PC-3 (cell line): ENCODE results near the gene SLC25A41. TPM values are rescaled to one million over a fixed set of nuclear protein-coding genes. Genes with fewer than 3 reads are reported as not detected.

Experiments
- ATAC-seq: fragments of 200-7000 bp; cut with Tn5 transposase; 2 replicates; pipeline ENCODE4 v1.9.1; 2020; ENCODE audit warnings: mild to moderate bottlenecking, moderate library complexity
- BruUV-seq: library from RNA; stranded (reverse); fragments of 400-500 nt; replicated peaks from 2 replicates; lab custom pipeline; 2021; lab: Mats Ljungman, UMichigan
- CTCF ChIA-PET: fragments of 300-600 bp; sonication (Branson Sonifier 250); formaldehyde crosslinking; loops from one replicate; lab custom pipeline; 2022; ENCODE audit warnings: antibody characterized with exemption; lab: Charles Lee
- POLR2A ChIA-PET: fragments of 300-600 bp; sonication (Branson Sonifier 250); formaldehyde crosslinking; loops from one replicate; lab custom pipeline; 2022; ENCODE audit warnings: antibody characterized with exemption; ENCODE audit not compliant: unreplicated experiment; lab: Charles Lee
- DNase-seq: peaks from one replicate; pipeline ENCODE4 v3.0.0-alpha.2; 2015
- H2AFZ ChIP-seq: fragments of 300-600 bp; sonication (generic); 2 replicates; pipeline ENCODE4 v1.6.0; 2016; ENCODE audit warnings: antibody characterized with exemption, low read length
- H3F3A ChIP-seq: fragments of 300-600 bp; sonication (generic); one replicate; pipeline ENCODE4 v1.6.0; 2017; ENCODE audit warnings: antibody characterized with exemption, low read length, control low read depth, mild to moderate bottlenecking; ENCODE audit not compliant: unreplicated experiment
- H3K27ac ChIP-seq: fragments of 300-600 bp; sonication (generic); 2 replicates; pipeline ENCODE4 v1.5.1; 2016; ENCODE audit warnings: mild to moderate bottlenecking, low read length
- H3K27me3 ChIP-seq: fragments of 300-600 bp; sonication (generic); 2 replicates; pipeline ENCODE4 v1.6.1; 2016; ENCODE audit warnings: low read length, mixed read lengths
- H3K36me3 ChIP-seq: fragments of 300-600 bp; sonication (generic); 2 replicates; pipeline ENCODE4 v1.6.1; 2016; ENCODE audit warnings: low read depth, mixed run types, low read length, mixed read lengths
- H3K4me1 ChIP-seq: fragments of 300-600 bp; sonication (generic); 2 replicates; pipeline ENCODE4 v1.5.1; 2016; ENCODE audit warnings: low read length; ENCODE audit not compliant: insufficient read depth
- H3K4me2 ChIP-seq: fragments of 300-600 bp; sonication (generic); 2 replicates; pipeline ENCODE4 v1.6.0; 2016; ENCODE audit warnings: low read length
- H3K4me3 ChIP-seq: fragments of 300-600 bp; sonication (generic); 2 replicates; pipeline ENCODE4 v1.5.1; 2016; ENCODE audit warnings: mild to moderate bottlenecking, low read length, mixed read lengths
- H3K79me2 ChIP-seq: fragments of 300-600 bp; sonication (generic); 2 replicates; pipeline ENCODE4 v1.6.1; 2017; ENCODE audit warnings: low read length, mixed read lengths
- H3K9ac ChIP-seq: fragments of 300-600 bp; sonication (generic); 2 replicates; pipeline ENCODE4 v1.6.0; 2016; ENCODE audit warnings: mild to moderate bottlenecking, low read length
- H3K9me2 ChIP-seq: fragments of 300-600 bp; sonication (generic); replicated peaks from 2 replicates; pipeline ENCODE4 v1.6.1; 2016; ENCODE audit warnings: mixed run types, low read length, mixed read lengths
- H3K9me3 ChIP-seq: fragments of 300-600 bp; sonication (generic); 2 replicates; pipeline ENCODE4 v1.6.1; 2016; ENCODE audit warnings: low read length, mixed read lengths
- H4K20me1 ChIP-seq: fragments of 300-600 bp; sonication (generic); 2 replicates; pipeline ENCODE4 v1.6.1; 2016; ENCODE audit warnings: low read length, mixed read lengths
- CTCF ChIP-seq: fragments of 300-600 bp; sonication (generic); conservative IDR thresholded peaks from 2 replicates; pipeline ENCODE4 v1.5.1; 2017; ENCODE audit warnings: antibody characterized with exemption, low read depth, mild to moderate bottlenecking, low read length
- EZH2 ChIP-seq: fragments of 300-600 bp; sonication (generic); IDR thresholded peaks from one replicate; pipeline ENCODE4 v1.6.1; 2017; ENCODE audit warnings: antibody characterized with exemption, mild to moderate bottlenecking, low read length; ENCODE audit not compliant: unreplicated experiment
- EZH2phosphoT487 ChIP-seq: fragments of 300-600 bp; sonication (generic); IDR thresholded peaks from 2 replicates; pipeline ENCODE4 v1.6.1; 2018; ENCODE audit warnings: mild to moderate bottlenecking, antibody characterized with exemption, low read length, borderline replicate concordance
- intact Hi-C: fragments of 100-400 bp; cut with micrococcal nuclease; formaldehyde crosslinking; loops from 2 replicates; pipeline ENCODE4 v1.9.0; 2023
- total RNA-seq: library from RNA; depleted of rRNA; stranded (reverse); fragments of >200 nt; gene quantifications from 2 replicates; pipeline ENCODE4 v1.2.3, GENCODE V29; 2014

The SLC25A41 gene
- total RNA-seq, 1 experiment from 2014 or later = 0.26 TPM

- Histone ChIP-seq H2AFZ (no peak overlapping the region), H3K4me1 (no peaks in the 10 kb centered on the region), H3K9ac (no peak overlapping the region), H3K9me3 (no peaks in the 10 kb centered on the region), H3K4me2 (no peak overlapping the region), H3K27me3 (no peaks in the 10 kb centered on the region), H3K79me2 (no peaks in the 10 kb centered on the region), H3K36me3 (peaks cover 26% of the 10 kb centered on the region), H4K20me1 (no peaks in the 10 kb centered on the region), H3K4me3 (no peak overlapping the region), H3K27ac (no peak overlapping the region), H3F3A (no peaks in the 10 kb centered on the region), H3K9me2 (no peaks in the 10 kb centered on the region)
- no TSS peak for BruUV-seq
- DNase-seq (no peak), ATAC-seq (no peak)
- TF ChIP-seq CTCF (no peak), EZH2phosphoT487 (no peak), EZH2 (no peak)
- POLR2A ChIA-PET = no interaction called here
- intact Hi-C loops = no loop called here
- CTCF ChIA-PET = no interaction called here
These were observed 18.1 kb upstream of the SLC25A41 start for GRCh38 chr19:6451583-6452222.

- no peak overlapping the region for H3K9ac ChIP-seq
- H3K79me2 ChIP-seq = no peaks in the 10 kb centered on the region
- H3K4me2 ChIP-seq = no peak overlapping the region
- DNase-seq (no peak), ATAC-seq (no peak)
- no peak overlapping the region for H2AFZ ChIP-seq
- H3K36me3 ChIP-seq = peaks cover 16% of the 10 kb centered on the region
- no TSS peak for BruUV-seq
- ChIA-PET CTCF (no interaction called here), POLR2A (no interaction called here)
- no peaks in the 10 kb centered on the region for H3K9me2 ChIP-seq
- no peak overlapping the region for H3K4me3 ChIP-seq
- no peaks in the 10 kb centered on the region for H3K27me3 ChIP-seq
- intact Hi-C loops = no loop called here
- TF ChIP-seq EZH2 = no peak
- TF ChIP-seq CTCF = no peak
- H3F3A ChIP-seq = no peaks in the 10 kb centered on the region
- no peak overlapping the region for H3K27ac ChIP-seq
- no peaks in the 10 kb centered on the region for H3K9me3 ChIP-seq
- no peaks in the 10 kb centered on the region for H4K20me1 ChIP-seq
- H3K4me1 ChIP-seq = no peaks in the 10 kb centered on the region
These were observed 16.6 kb upstream of the SLC25A41 start for GRCh38 chr19:6450166-6450565.

GRCh38 chr19:6448045-6448444 is 14.5 kb upstream of the SLC25A41 start:
- POLR2A ChIA-PET = no interaction called here
- TF ChIP-seq EZH2 (no peak), CTCF (no peak), EZH2phosphoT487 (no peak)
- ATAC-seq = no peak

More at GRCh38 chr19:6448045-6448444, 14.5 kb upstream of the SLC25A41 start:
- Histone ChIP-seq H3K9me3 (no peaks in the 10 kb centered on the region), H3K4me2 (no peak overlapping the region), H3K27ac (no peak overlapping the region), H3F3A (no peaks in the 10 kb centered on the region), H3K4me1 (no peaks in the 10 kb centered on the region), H3K36me3 (no peaks in the 10 kb centered on the region), H3K79me2 (no peaks in the 10 kb centered on the region), H3K9me2 (no peaks in the 10 kb centered on the region), H3K27me3 (no peaks in the 10 kb centered on the region), H4K20me1 (no peaks in the 10 kb centered on the region), H3K9ac (no peak overlapping the region), H2AFZ (no peak overlapping the region), H3K4me3 (no peak overlapping the region)
- intact Hi-C loops = no loop called here
- CTCF ChIA-PET = no interaction called here
- no TSS peak for BruUV-seq
- DNase-seq = no peak
